GM19467 (cell line): ENCODE data around the gene CCDC18.
"Not testable (repeated sequence)": the region's sequence is repeated elsewhere in the genome, so short reads cannot be mapped to it uniquely, and the experiment has no call there.

ENCODE experiments used
- ATAC-seq: cut with Tn5 transposase; IDR thresholded peaks from one replicate; pipeline ENCODE4 v1.9.1; 2021; ENCODE audit warnings: mild to moderate bottlenecking, moderate library complexity; ENCODE audit not compliant: unreplicated experiment

The CCDC18 gene

DNA sequence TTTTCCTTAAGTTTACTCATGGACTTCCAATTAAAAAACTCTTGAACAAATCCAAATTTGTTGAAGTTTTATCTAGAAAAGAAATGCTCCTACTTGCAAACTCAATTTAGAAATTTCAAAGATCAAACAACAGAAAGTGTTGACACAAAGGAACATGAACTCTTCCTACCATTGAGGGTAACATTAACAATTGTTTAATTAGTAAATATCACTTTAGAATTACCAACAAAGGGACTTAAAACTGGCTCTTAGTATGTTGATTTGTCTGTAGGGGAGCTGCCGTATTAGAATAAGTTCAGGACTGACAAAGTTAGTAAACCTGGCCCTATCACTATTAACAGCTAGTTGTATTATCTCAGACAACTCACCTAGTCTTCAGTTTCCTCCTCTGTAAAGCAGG, 57.9 kb downstream of the CCDC18 start:
- ATAC-seq: no peak

DNA sequence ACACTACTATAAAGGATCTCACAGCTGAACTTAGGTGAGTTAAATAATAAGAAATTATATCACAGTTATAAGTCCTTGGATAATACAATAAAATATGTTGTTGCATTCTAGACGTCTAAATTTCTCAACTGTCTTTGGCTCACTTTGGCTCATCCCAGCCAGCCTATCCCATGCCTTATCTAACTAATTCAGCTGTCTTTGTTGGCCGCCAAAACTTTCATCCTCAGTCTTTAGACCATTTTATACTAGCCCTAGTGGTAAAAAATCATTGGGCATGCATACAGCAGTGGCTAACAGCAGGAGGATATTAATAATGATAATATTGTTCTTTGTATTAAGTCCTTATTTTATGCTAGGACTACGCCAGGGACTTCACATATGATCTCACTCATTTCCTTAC, 59.3 kb downstream of the CCDC18 start:
- no peak for ATAC-seq

DNA sequence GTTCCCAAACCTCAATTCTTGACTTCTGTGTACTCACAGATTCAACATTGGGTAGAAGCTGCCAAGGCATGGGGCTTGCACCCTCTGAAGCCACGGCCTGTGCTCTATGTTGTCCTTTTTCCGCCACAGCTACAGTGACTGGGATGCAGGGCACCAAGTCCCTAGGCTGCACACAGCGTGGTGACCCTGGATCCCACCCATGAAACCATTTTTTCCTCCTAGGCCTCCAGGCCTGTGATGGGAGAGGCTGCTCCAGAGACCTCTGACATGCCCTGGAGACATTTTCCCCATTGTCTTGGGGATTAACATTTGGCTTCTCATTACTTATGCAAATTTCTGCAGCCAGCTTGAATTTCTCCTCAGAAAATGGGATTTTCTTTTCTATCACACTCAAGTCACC, 62.7 kb downstream of the CCDC18 start:
- ATAC-seq: not testable (repeated sequence)

DNA sequence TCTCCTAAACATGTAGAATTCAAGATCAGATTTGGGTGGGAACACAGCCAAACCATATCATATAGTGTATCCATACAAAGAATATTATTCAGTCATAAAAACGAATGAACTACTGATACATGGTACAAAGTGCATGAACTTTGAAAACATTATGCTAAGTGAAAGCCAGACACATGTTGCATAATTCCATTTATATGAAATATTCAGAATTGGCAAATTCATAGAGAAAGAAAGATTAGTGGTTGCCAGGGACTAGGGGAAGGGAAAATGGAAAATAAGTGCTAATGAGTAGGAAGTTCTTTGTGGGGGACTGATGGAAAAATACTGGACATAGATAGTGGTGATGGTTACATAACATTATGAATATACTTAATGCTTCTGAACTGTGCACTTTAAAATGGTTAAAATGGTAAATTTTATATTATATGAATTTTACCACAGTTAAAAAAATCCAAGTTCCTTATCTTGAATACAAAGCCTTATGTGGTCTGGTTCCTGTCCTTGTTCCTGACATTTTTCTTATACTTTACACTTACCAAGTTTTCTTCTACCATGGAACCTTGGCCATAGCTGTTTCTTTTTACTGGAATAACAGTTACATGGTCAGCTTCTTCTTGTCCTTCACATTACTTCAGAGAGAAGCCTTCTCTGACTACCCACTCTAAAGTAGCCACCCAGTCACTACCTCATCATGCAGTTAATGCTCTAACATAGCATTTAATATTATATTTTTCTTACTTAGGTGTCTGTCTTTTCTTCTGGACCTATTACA, 64.0 kb downstream of the CCDC18 start:
- no peak for ATAC-seq

DNA sequence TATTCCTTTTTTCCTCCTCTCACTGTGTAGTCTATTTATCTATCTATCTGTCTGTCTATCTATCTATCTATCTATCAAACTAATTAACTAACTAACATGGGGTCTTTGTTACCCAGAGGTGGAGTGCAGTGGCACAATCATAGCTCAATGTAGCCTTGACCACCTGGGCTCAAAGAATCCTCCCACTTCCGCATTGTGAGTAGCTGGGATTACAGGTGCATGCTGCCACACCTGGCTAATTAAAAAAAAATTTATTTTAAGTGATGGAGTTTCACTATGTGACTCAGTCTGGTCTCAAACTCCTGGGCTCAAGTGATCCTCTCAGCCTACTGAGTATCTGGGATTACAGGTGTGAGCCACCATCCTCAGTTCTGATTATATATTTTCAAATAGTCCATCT, 71.4 kb downstream of the CCDC18 start:
- no peak for ATAC-seq

DNA sequence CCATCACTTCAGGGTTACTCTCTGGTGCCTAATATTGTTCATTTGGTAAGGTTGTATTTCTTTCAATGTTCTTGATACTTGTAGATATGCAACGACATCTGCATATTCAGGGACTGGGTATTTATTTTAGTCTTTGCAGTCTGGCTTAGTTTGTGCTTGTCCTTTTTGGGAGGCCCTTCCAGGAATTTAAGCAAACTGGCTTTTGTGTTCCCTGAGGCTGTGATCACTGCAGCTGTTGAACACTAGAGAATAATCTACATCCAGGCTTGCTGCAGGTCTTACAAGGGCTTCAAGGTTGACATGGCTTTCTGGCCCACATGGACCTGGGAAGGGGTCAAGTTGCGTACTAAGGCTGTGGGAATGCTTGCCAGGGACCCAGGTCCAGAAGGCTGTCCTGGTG, 72.1 kb downstream of the CCDC18 start:
- no peak for ATAC-seq

DNA sequence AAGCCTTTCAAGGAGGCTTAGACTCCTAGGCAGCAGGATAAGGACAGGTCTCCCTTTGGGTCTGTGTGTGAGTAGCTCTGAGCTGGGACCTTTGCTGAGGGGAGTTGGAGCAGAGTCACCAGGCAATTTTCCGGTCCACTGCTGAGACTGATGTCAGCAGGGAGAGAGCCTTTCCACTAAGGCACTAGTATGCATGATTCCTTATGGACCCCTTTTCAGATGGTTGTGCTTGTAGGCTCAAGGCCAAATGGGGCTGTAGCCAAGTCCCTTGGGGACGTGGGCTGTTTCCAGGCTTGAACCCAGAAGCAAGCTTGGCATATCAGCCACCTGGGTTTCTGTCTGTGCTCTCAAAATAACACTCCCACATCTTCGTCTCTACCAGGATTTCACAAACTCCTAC, 73.0 kb downstream of the CCDC18 start:
- no peak for ATAC-seq

DNA sequence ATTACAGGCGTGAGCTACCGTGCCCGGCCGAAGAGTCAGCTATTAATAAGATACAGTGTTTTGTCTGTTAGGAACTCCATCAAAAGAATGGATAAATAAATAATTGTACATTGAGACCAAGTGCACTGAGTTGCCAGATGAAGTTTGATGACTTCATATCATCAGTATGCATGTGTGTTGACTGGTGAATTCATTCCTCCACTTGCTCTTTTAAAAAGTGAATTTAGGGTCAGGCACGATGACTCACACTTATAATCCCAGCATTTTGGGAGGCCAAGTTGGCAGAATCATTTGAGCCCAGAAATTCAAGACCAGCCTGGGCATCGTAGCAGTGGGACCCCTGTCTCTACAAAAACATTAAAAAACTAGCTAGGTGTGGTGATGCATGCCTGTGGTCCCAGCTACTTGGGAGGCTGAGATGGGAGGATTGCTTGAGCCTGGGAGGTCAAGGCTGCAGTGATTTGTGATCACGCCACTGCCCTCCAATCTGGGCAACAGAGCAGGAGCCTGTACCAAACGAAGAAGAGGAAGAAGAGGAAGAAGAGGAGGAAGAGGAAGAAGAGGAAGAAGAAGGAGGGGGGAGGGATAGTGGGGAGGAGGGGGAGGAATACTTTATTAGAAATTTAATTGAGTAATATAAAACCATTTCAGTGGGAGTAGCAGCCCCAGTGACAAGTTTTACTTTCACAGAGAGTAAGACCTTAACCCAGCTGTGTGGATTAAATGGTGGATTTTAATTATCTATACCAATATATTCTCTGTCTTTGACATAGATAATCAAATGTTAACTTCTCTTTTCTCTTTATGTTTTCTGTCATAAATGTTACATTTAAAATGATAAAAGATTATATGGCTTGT, 74.9 kb downstream of the CCDC18 start:
- no peak for ATAC-seq

DNA sequence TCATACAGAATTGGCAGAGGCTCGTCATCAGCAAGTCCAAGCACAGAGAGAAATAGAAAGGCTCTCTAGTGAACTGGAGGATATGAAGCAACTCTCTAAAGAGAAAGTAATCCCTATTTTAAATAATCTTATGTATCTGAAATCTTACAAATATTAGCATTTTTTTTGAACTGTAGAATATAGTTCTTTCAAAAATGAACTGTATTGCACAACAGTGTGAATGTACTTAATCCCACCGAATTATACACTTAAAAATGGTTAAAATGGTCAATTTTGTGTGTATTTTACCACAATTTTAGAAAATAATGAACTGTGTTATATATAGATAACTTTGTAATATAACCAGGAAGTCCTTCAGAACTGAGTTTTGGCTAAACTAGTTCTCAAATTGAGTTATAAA, 75.9 kb downstream of the CCDC18 start:
- ATAC-seq: no peak

DNA sequence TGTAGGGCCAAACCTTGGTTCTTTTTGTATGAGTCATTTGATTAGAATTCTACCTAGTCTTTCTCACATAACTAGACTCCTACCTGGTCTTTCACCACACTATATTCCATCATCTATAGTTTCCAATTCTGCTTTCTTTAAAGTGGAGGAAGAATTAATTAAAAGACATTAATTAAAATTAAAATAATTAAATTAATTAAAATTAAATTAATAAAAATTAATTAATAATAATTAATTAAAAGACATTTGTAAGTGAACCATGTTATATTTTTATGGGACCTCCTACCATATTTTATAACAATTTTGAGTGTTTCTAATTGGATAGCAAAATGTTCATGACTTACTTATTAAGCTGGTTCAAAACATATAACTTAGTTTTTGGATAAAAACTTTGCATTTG, 77.4 kb downstream of the CCDC18 start:
- no peak for ATAC-seq

DNA sequence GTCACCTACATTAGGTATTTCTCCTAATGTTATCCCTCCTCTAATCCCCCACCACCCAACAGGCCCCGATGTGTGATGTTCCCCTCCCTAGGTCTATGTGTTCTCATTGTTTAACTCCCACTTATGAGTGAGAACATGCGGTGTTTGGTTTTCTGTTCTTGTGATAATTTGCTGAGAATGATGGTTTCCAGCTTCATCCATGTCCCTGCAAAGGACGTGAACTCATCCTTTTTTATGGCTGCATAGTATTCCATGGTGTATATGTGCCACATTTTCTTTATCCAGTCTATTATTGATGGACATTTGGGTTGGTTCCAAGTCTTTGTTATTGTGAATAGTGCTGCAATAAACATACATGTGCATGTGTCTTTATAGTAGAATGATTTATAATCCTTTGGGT, 80.2 kb downstream of the CCDC18 start:
- ATAC-seq: not testable (repeated sequence)

DNA sequence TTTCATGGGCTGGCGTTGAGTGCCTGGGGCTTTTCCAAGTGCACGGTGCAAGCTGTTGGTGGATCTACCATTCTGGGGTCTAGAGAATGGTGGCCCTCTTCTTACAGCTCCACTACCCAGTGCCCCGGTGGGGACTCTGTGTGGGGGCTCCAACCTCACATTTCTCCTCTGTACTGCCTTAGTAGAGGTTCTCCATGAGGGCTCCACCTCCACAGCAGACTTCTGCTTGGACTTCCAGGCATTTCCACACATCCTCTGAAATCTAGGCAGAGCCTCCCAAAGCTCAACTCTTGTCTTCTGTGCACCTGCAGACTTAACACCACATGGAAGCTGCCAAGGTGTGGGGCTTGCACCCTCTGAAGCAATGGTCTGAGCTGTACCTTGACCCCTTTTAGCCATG, 82.1 kb downstream of the CCDC18 start:
- ATAC-seq: no peak

DNA sequence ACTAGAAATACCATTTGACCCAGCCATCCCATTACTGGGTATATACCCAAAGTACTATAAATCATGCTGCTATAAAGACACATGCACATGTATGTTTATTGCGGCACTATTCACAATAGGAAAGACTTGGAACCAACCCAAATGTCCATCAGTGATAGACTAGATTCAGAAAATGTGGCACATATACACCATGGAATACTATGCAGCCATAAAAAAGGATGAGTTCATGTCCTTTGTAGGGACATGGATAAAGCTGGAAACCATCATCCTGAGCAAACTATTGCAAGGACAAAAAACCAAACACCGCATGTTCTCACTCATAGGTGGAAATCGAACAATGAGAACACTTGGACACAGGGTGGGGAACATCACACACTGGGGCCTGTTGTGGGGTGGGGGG, 88.4 kb downstream of the CCDC18 start:
- ATAC-seq: not testable (repeated sequence)

DNA sequence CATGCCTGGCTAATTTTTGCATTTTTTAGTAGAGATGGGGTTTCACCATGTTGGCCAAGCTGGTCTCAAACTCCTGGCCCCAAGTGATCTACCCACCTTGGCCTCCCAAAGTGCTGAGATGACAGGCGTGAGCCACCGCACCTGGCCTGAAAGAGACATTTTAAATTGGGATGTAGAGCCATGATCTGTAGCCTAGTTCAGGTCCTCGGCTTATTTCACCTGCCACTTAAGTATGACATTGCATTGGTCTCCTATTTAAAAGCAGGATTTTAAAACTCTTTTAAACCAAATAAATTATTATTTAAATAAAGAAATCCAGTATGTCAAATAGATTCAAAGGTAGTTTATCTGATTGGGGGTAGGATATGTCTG, 94.7 kb downstream of the CCDC18 start:
- ATAC-seq: not testable (repeated sequence)

DNA sequence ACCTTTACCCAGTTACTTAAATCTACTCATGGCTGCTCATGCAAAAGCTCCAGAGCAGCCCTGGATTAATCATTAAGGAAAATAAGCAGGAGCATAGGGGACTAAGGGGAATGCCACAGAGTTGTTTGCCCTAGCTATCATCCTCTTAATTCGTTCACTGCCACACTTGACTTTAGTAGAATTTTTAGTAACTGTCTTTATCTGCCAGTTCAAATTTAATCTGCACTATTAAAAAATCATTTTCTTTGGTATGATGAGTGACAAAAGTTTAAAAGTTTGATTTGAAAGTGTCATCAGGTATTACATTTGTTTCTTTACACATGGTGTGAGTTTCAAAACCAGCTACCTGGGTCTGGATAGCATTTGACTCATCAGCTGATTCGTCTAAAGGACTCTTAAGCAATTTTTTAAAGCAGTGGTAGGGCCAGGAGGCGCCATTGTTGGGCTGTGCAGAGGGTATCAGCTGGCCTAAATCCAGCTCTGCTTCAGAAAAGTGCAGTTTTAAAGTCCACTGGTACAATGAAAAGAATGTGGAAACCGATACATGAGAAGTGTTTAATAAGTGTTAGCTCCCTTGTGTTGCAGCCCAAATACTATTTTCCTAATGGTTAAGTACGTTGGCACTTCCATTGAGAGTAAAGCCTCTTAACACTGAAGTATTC, 95.2 kb downstream of the CCDC18 start:
- no peak for ATAC-seq

DNA sequence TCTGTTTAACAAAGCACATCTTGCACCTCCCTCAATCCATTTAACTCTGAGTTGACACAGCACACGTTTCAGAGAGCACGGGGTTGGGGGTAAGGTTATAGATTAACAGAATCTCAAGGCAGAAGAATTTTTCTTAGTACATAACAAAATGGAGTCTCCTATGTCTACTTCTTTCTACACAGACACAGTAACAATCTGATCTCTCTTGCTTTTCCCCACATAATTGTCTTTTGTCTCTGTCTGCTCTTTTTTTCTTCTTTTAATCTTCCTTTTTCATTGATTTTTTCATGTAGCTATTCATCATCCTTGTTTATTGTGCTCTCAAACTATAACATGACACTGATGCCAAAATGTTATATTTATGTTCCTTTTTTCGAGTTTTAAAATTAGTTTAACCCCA, 97.0 kb downstream of the CCDC18 start:
- not testable (repeated sequence) for ATAC-seq

DNA sequence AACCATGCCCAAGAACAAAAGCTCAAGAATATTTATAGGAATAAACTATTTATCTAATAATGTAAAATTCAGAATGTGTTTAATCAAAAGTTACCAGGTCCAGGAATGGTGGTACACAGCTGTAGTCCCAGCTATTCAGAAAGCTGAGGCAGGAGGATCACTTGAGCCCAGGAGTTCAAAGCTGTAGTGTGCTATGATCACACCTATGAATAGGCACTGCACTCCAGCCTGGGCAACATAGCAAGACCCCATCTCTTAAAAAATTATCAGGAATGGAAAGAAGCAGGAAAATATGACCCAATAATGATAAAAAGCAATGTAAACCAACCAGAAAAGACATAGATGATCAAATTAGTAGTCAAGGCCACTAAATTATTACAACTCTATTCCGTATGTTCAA, 103.0 kb downstream of the CCDC18 start:
- ATAC-seq: no peak

DNA sequence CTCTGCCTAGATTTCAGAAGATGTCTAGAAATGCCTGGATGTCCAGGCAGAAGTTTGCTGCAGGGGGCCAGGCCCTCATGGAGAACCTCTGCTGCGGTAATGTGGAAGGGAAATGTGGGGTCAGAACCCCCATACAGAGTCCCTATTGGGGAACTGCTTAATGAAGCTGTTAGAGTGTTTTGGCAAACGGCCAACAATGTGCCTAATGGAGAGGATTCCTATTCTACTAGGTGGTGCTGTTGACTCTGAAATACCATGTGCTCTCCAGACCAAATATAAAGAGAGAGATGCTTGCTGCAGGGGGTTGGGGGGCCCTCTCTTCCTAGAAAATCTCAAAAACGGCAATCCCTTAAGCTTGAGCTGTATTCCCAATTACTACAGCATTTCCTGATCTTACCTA, 108.0 kb downstream of the CCDC18 start:
- ATAC-seq: no peak

DNA sequence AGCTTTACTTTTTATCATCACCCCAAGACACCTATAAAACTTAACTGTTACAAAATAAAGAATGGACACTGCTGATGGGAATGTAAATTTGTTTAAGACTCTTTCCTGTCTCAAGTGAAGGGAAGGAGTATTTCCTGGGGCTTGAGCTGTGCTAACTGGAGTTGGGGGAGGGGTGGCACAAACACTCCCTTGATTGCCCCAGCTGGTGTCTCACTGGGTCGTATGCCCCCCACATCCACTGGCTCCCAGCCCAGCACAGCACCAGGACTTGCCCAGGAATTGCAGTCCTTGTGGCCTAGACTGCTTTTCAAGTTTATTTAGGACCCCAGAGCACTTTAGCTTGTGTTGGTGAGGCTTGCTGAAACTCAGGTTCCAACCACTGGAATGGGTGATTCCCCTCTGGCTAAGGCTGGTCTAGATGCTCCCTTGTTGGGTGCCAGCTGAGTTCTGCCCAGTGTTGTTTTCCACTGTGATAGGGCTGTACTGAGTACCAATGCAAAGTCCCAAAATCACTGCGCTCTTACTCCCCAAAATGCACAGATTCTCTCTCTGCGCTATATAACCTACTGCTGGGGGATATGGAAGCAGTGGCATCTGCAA, 116.1 kb downstream of the CCDC18 start:
- ATAC-seq: no peak

DNA sequence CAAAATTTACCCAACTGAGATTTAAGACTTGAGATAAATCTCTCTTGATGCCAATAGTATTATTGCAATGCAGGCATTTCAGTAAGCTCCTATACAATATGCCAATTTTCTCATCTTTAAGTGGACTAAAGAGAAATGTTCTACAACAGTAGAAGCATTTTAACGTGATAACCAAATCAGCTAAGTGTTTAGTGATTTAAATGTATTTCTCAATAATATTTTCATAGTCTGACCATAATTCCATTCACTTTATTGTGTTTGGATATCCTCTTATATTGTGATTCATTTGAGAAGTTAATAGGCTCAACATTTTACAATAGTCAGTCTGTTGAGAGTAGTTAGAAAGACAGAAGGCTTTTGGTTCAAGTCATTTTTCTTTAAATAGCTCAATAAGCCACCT, 120.6 kb downstream of the CCDC18 start:
- ATAC-seq: no peak

DNA sequence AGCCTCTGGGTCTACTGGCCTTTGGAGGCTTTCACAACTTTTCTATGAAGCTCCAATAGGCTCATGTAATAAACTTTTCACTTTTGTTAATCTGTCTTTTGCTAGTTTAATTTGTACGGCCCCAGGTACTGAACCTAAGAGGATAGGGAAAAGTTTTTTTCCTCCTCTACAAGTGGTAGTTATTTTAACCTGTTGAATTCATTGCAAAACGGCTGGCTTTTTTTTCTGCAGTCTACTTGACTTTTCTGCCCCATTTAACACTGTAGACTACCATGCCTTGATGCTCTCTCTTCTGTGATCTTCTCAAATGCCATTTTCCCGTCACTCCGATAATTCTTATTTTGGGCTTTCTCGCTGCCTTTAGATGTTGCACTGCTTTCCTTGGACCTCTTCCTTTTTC, 121.6 kb downstream of the CCDC18 start:
- no peak for ATAC-seq
